HepG2 (cell line): ENCODE results near the gene AK3. TPM values are rescaled to one million over a fixed set of nuclear protein-coding genes. Genes with fewer than 3 reads are reported as not detected.

Experiments used
- AKNA ChIP-seq: sonication (generic); formaldehyde crosslinking; IDR thresholded peaks from 2 replicates; pipeline ENCODE4 v1.4.0; 2020; ENCODE audit warnings: missing genetic modification reagents, borderline replicate concordance
- BORCS8-MEF2B ChIP-seq: sonication (generic); formaldehyde crosslinking; IDR thresholded peaks from 2 replicates; pipeline ENCODE4 v1.8.0; 2022; ENCODE audit warnings: mild to moderate bottlenecking, missing genetic modification reagents
- ETS1 ChIP-seq: sonication (generic); formaldehyde crosslinking; IDR thresholded peaks from 2 replicates; pipeline ENCODE4 v1.4.0; 2020; ENCODE audit warnings: missing genetic modification reagents
- FOXK2 ChIP-seq: fragments of 450-650 bp; IDR thresholded peaks from 2 replicates; pipeline ENCODE4 v1.6.1; 2016
- HCFC1 ChIP-seq: fragments of 150-350 bp; IDR thresholded peaks from 2 replicates; pipeline ENCODE4 v1.6.1; 2014; ENCODE audit warnings: low read depth, low read length
- HOMEZ ChIP-seq: IDR thresholded peaks from 2 replicates; pipeline ENCODE4 v1.6.1; 2016; ENCODE audit warnings: low read depth
- ISL2 ChIP-seq: sonication (generic); formaldehyde crosslinking; IDR thresholded peaks from 2 replicates; pipeline ENCODE4 v1.5.0; 2020; ENCODE audit warnings: missing genetic modification reagents
- JUN ChIP-seq: sonication (generic); formaldehyde crosslinking; IDR thresholded peaks from 2 replicates; pipeline ENCODE4 v1.4.0; 2020; ENCODE audit warnings: mild to moderate bottlenecking, missing genetic modification reagents
- MAZ ChIP-seq, 2 experiments: sonication (generic) in 1 of 2; formaldehyde crosslinking in 1 of 2; IDR thresholded peaks; 2 replicates each; pipeline versions ENCODE4 v1.5.0 to v1.6.1; 2012 to 2020; ENCODE audit warnings: low read depth in 2 of 2, mild to moderate bottlenecking in 2 of 2, borderline replicate concordance in 1 of 2, improper control_type of control experiment in 1 of 2, low read length in 1 of 2, missing genetic modification reagents in 1 of 2, moderate library complexity in 1 of 2
- NBN ChIP-seq: fragments of 450-650 bp; conservative IDR thresholded peaks from 2 replicates; pipeline ENCODE4 v1.6.1; 2017
- NFYC ChIP-seq: IDR thresholded peaks from 2 replicates; pipeline ENCODE4 v1.6.1; 2016; ENCODE audit warnings: missing genetic modification reagents, missing compliant biosample characterization
- PPARG ChIP-seq: conservative IDR thresholded peaks from 2 replicates; pipeline ENCODE4 v1.6.1; 2016; ENCODE audit warnings: missing biosample characterization, missing genetic modification reagents
- RAD21 ChIP-seq: fragments of 450-650 bp; formaldehyde crosslinking; IDR thresholded peaks from 2 replicates; pipeline ENCODE4 v1.5.0; 2020; ENCODE audit warnings: mild to moderate bottlenecking
- SIX1 ChIP-seq: sonication (generic); formaldehyde crosslinking; IDR thresholded peaks from 2 replicates; pipeline ENCODE4 v1.4.0; 2020; ENCODE audit warnings: missing genetic modification reagents, borderline replicate concordance
- SP140L ChIP-seq: sonication (generic); formaldehyde crosslinking; IDR thresholded peaks from 2 replicates; pipeline ENCODE4 v1.4.0; 2020; ENCODE audit warnings: missing genetic modification reagents, borderline replicate concordance
- SRF ChIP-seq: IDR thresholded peaks from 2 replicates; pipeline ENCODE4 v1.6.1; 2011; ENCODE audit warnings: mild to moderate bottlenecking, low read depth, low read length, moderate library complexity
- TARDBP ChIP-seq: sonication (generic); formaldehyde crosslinking; IDR thresholded peaks from 2 replicates; pipeline ENCODE4 v1.8.0; 2022; ENCODE audit warnings: mild to moderate bottlenecking, missing genetic modification reagents
- ZBTB8A ChIP-seq: sonication (generic); formaldehyde crosslinking; IDR thresholded peaks from 2 replicates; pipeline ENCODE4 v1.4.0; 2020; ENCODE audit warnings: mild to moderate bottlenecking, low read depth, missing genetic modification reagents, borderline replicate concordance
- ZC3H4 ChIP-seq: sonication (generic); formaldehyde crosslinking; IDR thresholded peaks from 2 replicates; pipeline ENCODE4 v1.4.0; 2020; ENCODE audit warnings: missing genetic modification reagents, borderline replicate concordance
- ZNF451 ChIP-seq: sonication (generic); formaldehyde crosslinking; IDR thresholded peaks from 2 replicates; pipeline ENCODE4 v1.5.0; 2020; ENCODE audit warnings: mild to moderate bottlenecking, missing genetic modification reagents
- ZNF7 ChIP-seq: IDR thresholded peaks from 2 replicates; pipeline ENCODE4 v1.6.1; 2016; ENCODE audit warnings: missing biosample characterization, missing genetic modification reagents
- ZNF792 ChIP-seq: IDR thresholded peaks from 2 replicates; pipeline ENCODE4 v1.6.1; 2016
- ZZZ3 ChIP-seq: sonication (generic); formaldehyde crosslinking; IDR thresholded peaks from 2 replicates; pipeline ENCODE4 v1.4.0; 2020; ENCODE audit warnings: missing genetic modification reagents, mild to moderate bottlenecking, borderline replicate concordance
- polyA plus RNA-seq, 8 experiments: library from polyadenylated mRNA; depleted of rRNA in 3 of 8; stranded (reverse) in 7 of 8; unstranded in 1 of 8; fragments of >200 nt; fragmentation: Illumina TruSeq in 4 of 8; extraction: Trizol in 4 of 8; gene quantifications; 2 replicates each; pipeline versions ENCODE4 v1.2.1 to v1.2.3, GENCODE V29; 2011 to 2016; ENCODE audit warnings: low read depth in 4 of 8, missing spikeins in 1 of 8, mixed read lengths in 1 of 8; ENCODE audit not compliant: insufficient read depth in 1 of 8
- total RNA-seq, 5 experiments: library from RNA; depleted of rRNA; stranded (reverse); fragments of >200 nt; fragmentation: Illumina TruSeq; extraction: Trizol; gene quantifications; 2 replicates each; pipeline ENCODE4 v1.2.3, GENCODE V29; 2016; ENCODE audit warnings: low read depth in 1 of 5

The AK3 gene
- total and polyA plus RNA-seq, 2 of the 13 experiments (the other 11 are each of a cell fraction or from before 2014, with no cell fraction given), result 76.8 to 109 TPM

GRCh38 chr9:4662108-4662988 is 78.7 kb downstream of the AK3 start, which contains the start of gene PLPP6 (continued):
- TF ChIP-seq HCFC1 (no peak; the same call in 1 of the 2 replicates), SP140L (CRISPR knock-in tag) (no peak), ZC3H4 (peak; percentile 46; the same call in 1 of the 2 replicates), FOXK2 (no peak), ZZZ3 (CRISPR knock-in tag) (no peak; the same call in 1 of the 2 replicates), SRF (0 out of 2 replicates have a peak, but pooled peaks have one; percentile 13), JUN (CRISPR knock-in tag) (no peak; the same call in 1 of the 2 replicates), TARDBP (CRISPR knock-in tag) (0 out of 2 replicates have a peak, but pooled peaks have one; percentile 14), HOMEZ (peak; percentile 68; the same call in 1 of the 2 replicates), PPARG (CRISPR knock-in tag) (no peak), MAZ (IDR thresholded peaks at IDR 0.05; ENCODE audit: borderline replicate concordance, low read depth, low read length) (peak; percentile 90), MAZ (CRISPR knock-in tag; IDR thresholded peaks at IDR 0.05; ENCODE audit: low read depth) (no peak; the same call in 1 of the 2 replicates), AKNA (CRISPR knock-in tag) (no peak), ZNF7 (no peak), ISL2 (CRISPR knock-in tag) (peak; percentile 69), ZBTB8A (CRISPR knock-in tag) (no peak), ZNF792 (CRISPR knock-in tag) (peak; percentile 50; the same call in 1 of the 2 replicates), BORCS8-MEF2B (peak; percentile 65), NFYC (CRISPR knock-in tag) (no peak; the same call in 1 of the 2 replicates), ZNF451 (CRISPR knock-in tag) (no peak), SIX1 (CRISPR knock-in tag) (no peak), NBN (no peak), ETS1 (CRISPR knock-in tag) (peak; percentile 89), RAD21 (CRISPR knock-in tag) (peak; percentile 40)
